ENCODE results near the gene HOXD8. TPM values are rescaled to one million over a fixed set of nuclear protein-coding genes. Genes with fewer than 3 reads are reported as not detected.
A peak's percentile ranks its signal among the peaks of the same experiment; 100 is the strongest.

HOXD8 gene
- total and polyA plus RNA-seq, 9 of the 15 experiments (the other 6 are each of a cell fraction or from before 2014, with no cell fraction given): 0.04 to 0.15 TPM; not detected in 7

- TF ChIP-seq HCFC1 (IDR thresholded peaks at IDR 0.05; ENCODE audit: low read depth, low read length) (peak; percentile 13; the same call in 1 of the 2 replicates), ZNF24 (IDR thresholded peaks at IDR 0.05) (0 out of 2 replicates have a peak, but pooled peaks have one; percentile 18), NR2C2 (CRISPR knock-in tag; IDR thresholded peaks at IDR 0.05) (no peak), NR2C2 (tag; IDR thresholded peaks at IDR 0.05) (peak; percentile 52; the same call in 1 of the 2 replicates), MTA3 (IDR thresholded peaks at IDR 0.05; ENCODE audit: borderline replicate concordance) (peak; percentile 70; the same call in 1 of the 2 replicates), VEZF1 (CRISPR knock-in tag; IDR thresholded peaks at IDR 0.05) (peak; percentile 73), E2F1 (CRISPR knock-in tag; IDR thresholded peaks at IDR 0.05) (peak; percentile 74; the same call in 1 of the 2 replicates), JUND (IDR thresholded peaks at IDR 0.05; ENCODE audit: borderline replicate concordance, low read depth, low read length) (peak; percentile 29; the same call in 1 of the 2 replicates), JUND (tag; IDR thresholded peaks at IDR 0.05; ENCODE audit: borderline replicate concordance, low read depth, low read length) (no peak; the same call in 2 of the 3 replicates), PATZ1 (CRISPR knock-in tag; IDR thresholded peaks at IDR 0.05; ENCODE audit: borderline replicate concordance) (no peak), PCBP1 (IDR thresholded peaks at IDR 0.05; ENCODE audit: low read depth, low read length, poor library complexity, severe bottlenecking) (peak; percentile 75), CTCFL (IDR thresholded peaks at IDR 0.05; ENCODE audit: borderline replicate concordance, insufficient read depth, low read depth, low read length, poor library complexity, severe bottlenecking) (peak; percentile 58), ARID3A (IDR thresholded peaks at IDR 0.05; ENCODE audit: borderline replicate concordance, low read depth, low read length) (no peak), KLF1 (tag; IDR thresholded peaks at IDR 0.05) (no peak), GABPB1 (CRISPR knock-in tag; IDR thresholded peaks at IDR 0.05) (0 out of 2 replicates have a peak, but pooled peaks have one; percentile 39)
Observed at GRCh38 chr2:176140513-176141317, 11.2 kb downstream of the HOXD8 start (continued).

Measured in K562 (cell line).